Natural killer cell treated with Interleukin-12 subunit alpha and Interleukin-12 subunit beta and Interleukin-15 and Interleukin-18, amount 100 ng/mL, for 72 hours (primary cell): ENCODE data around the gene EPB41L5. TPM values are rescaled to one million over a fixed set of nuclear protein-coding genes. Genes with fewer than 3 reads are reported as not detected.
"Not testable (repeated sequence)": the region's sequence is repeated elsewhere in the genome, so short reads cannot be mapped to it uniquely, and the experiment has no call there.

Experiments used
- ATAC-seq, 2 donors: fragments of 150-1000 bp; cut with Tn5 transposase in 1 of 2; sonication (Bioruptor Pico), chemical (Tn5 transposase) in 1 of 2; 2 replicates each; pipeline ENCODE4 v1.10.0; 2021
- DNase-seq: peaks from one replicate; pipeline ENCODE4 v3.0.0; 2022; ENCODE audit warnings: low spot score
- H3K27ac Mint-ChIP-seq, 2 donors: 1 replicate in 1 of 2; 2 replicates in 1 of 2; pipeline ENCODE4 v1.8.0; 2022; ENCODE audit warnings: mixed read lengths in 2 of 2, mild to moderate bottlenecking in 1 of 2, moderate library complexity in 1 of 2
- H3K27me3 Mint-ChIP-seq, 2 donors: 1 replicate in 1 of 2; 2 replicates in 1 of 2; pipeline ENCODE4 v1.8.0; 2022; ENCODE audit warnings: mixed read lengths in 2 of 2
- H3K36me3 Mint-ChIP-seq: one replicate; pipeline ENCODE4 v1.8.0; 2022; ENCODE audit warnings: mixed read lengths
- H3K4me1 Mint-ChIP-seq, 2 donors: 1 replicate in 1 of 2; 2 replicates in 1 of 2; pipeline ENCODE4 v1.8.0; 2022; ENCODE audit warnings: low read depth in 2 of 2, mixed read lengths in 2 of 2, mild to moderate bottlenecking in 1 of 2
- H3K4me3 Mint-ChIP-seq: one replicate; pipeline ENCODE4 v1.8.0; 2022; ENCODE audit warnings: mixed read lengths
- H3K9me3 Mint-ChIP-seq: 2 replicates; pipeline ENCODE4 v1.8.0; 2022; ENCODE audit warnings: mixed read lengths
- total RNA-seq, 2 donors: library from RNA; stranded (reverse); gene quantifications; one replicate each; pipeline ENCODE4 v1.2.3, GENCODE V29; 2022

Gene EPB41L5
- total RNA-seq, result 1 to 10 TPM; 4.2 to 9.1 TPM

DNA sequence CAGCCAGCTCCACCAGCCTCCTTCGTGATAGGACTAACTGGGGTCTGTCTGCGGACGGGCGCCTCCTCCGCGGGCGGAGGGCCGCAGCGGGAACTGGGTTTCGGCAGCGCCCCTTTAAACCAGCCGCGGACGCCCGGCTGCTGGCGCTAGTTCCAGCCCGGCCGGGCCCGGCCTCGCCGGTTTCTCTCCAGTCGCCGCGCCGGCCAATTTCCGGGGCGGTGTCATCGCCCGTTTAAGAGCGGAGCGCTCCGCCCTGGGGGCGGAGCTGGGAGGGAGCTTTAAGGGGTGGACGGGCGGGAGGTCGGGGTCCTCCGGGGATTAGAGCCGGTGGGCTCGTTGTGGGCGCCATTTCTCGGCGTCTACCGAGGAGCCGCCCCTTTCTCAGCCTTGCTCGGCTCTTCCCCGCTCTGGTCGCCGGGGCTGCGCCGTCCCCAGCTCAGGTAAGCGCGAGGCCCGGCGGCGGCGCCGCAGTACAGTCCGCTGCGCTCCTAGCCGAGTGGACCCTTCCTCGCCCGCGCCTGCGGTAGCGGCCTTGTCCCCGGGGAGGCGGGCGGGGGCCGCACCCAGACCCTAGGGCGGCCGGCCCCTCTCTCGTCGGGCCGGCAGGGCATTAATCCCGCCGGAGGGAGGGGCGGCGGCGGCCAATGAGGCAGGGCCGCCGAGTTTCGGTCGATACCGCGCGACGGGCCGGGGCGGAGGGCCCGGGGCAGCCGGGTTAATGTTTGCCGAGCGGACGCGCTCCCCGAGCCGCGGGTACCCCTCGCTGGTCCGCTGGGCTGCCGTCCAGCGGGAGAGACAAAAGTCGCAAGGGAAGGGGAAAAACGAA is at the start of gene EPB41L5:
Gene EPB41L5, plus strand, starts transcription at position 307 of the 826 bp plus-strand sequence. CDS start 6,008 bp downstream, outside the sequence.
- H3K4me3 Mint-ChIP-seq, result peak within 1 kb of the TSS; percentile 78
- DNase-seq (peak; percentile 91), ATAC-seq (peak; percentile 98)
- peaks cover 0 to 9% of the 10 kb centered on the region in 2 donors for H3K27me3 Mint-ChIP-seq
- H3K4me1 Mint-ChIP-seq, result peaks cover 14 to 22% of the 10 kb centered on the region in 2 donors
- no peaks in the 10 kb centered on the region for H3K9me3 Mint-ChIP-seq
- peak within 1 kb of the TSS; percentile 29 to 92 for H3K27ac Mint-ChIP-seq
- H3K36me3 Mint-ChIP-seq, result no peaks in the 10 kb centered on the region

- H3K36me3 Mint-ChIP-seq, result peaks cover 5% of the 10 kb centered on the region
- no peaks in the 10 kb centered on the region for H3K9me3 Mint-ChIP-seq
- H3K4me3 Mint-ChIP-seq, result no peak overlapping the region
- no peak for ATAC-seq
- H3K4me1 Mint-ChIP-seq, result peaks cover 16 to 23% of the 10 kb centered on the region in 2 donors
- peak overlapping the region; percentile 40 to 88 for H3K27ac Mint-ChIP-seq
- H3K27me3 Mint-ChIP-seq, result no peaks in the 10 kb centered on the region
- DNase-seq, result no peak
Observed at GRCh38 chr2:119981896-119982295, 31.0 kb upstream of the EPB41L5 start.

DNA sequence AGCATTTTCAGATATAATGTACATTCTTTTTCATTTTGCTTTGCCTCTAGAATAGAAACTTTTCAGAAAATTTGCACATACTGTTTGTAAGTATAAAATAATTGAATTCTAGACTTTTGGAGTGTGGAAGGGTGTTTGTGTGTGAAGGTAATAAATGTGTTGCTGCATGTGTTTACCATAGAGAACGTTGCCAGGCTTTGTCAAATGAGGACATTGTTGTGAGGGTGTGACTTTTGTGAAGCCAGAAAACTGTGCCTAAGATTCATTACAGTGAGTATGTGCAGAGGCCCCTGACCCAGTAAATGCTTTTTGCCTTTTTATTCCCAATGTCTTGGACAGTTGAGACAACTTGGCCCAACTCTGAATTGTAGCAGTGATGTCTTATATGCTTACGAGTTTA is 30.4 kb upstream of the EPB41L5 start:
- DNase-seq, result no peak
- Mint-ChIP-seq H3K36me3 (no peaks in the 10 kb centered on the region), H3K27ac (peak overlapping the region; percentile 40 to 88), H3K4me1 (peaks cover 16 to 23% of the 10 kb centered on the region in 2 donors), H3K27me3 (no peaks in the 10 kb centered on the region), H3K4me3 (no peak overlapping the region), H3K9me3 (no peaks in the 10 kb centered on the region)
- ATAC-seq, result no peak

GRCh38 chr2:119983108-119983507 is 29.8 kb upstream of the EPB41L5 start:
- ATAC-seq, result no peak
- Mint-ChIP-seq H3K36me3 (no peaks in the 10 kb centered on the region), H3K4me1 (peaks cover 16 to 23% of the 10 kb centered on the region in 2 donors), H3K9me3 (no peaks in the 10 kb centered on the region), H3K4me3 (no peak overlapping the region), H3K27me3 (no peaks in the 10 kb centered on the region), H3K27ac (peak overlapping the region; percentile 40 to 88)
- no peak for DNase-seq

- Mint-ChIP-seq H3K9me3 (no peaks in the 10 kb centered on the region), H3K27ac (no peak overlapping the region), H3K27me3 (peaks cover 0 to 3% of the 10 kb centered on the region in 2 donors), H3K36me3 (no peaks in the 10 kb centered on the region), H3K4me3 (no peak overlapping the region), H3K4me1 (no peaks in the 10 kb centered on the region)
- DNase-seq, result no peak
- no peak for ATAC-seq
Observed at GRCh38 chr2:119996148-119996547, 16.7 kb upstream of the EPB41L5 start.

DNA sequence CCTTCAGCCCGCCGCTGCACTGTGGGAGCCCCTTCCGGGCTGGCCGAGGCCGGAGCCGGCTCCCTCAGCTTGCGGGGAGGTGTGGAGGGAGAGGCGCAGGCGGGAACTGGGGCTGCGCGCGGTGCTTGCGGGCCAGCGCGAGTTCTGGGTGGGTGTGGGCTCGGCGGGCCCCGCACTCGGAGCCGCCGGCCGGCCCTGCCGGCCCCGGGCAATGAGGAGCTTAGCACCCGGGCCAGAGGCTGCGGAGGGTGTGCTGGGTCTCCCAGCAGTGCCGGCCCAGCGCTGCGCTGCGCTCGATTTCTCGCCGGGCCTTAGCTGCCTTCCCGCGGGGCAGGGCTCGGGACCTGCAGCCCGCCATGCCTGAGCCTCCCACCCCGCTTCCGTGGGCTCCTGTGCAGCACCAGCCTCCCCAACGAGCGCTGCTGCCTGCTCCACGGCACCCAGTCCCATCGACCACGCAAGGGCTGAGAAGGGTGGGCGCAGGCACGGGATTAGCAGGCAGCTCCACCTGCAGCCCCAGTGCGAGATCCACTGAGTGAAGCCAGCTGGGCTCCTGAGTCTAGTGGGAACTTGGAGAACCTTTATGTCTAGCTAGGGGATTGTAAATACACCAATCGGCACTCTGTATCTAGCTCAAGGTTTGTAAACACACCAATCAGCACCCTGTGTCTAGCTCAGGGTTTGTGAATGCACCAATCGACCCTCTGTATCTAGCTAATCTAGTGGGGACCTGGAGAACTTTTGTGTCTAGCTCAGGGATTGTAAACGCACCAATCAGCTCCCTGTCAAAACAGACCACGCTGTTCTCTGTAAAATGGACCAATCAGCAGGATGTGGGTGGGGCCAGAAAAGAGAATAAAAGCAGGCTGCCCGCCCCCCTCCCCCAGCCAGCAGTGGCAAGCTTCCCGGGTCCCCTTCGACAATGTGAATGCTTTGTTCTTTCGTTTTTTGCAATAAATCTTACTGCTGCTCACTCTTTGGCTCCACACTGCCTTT is 15.7 kb upstream of the EPB41L5 start:
- H3K4me1 Mint-ChIP-seq, H3K27ac Mint-ChIP-seq, H3K27me3 Mint-ChIP-seq, H3K36me3 Mint-ChIP-seq, ATAC-seq, H3K4me3 Mint-ChIP-seq, H3K9me3 Mint-ChIP-seq, DNase-seq: not testable (repeated sequence)

DNA sequence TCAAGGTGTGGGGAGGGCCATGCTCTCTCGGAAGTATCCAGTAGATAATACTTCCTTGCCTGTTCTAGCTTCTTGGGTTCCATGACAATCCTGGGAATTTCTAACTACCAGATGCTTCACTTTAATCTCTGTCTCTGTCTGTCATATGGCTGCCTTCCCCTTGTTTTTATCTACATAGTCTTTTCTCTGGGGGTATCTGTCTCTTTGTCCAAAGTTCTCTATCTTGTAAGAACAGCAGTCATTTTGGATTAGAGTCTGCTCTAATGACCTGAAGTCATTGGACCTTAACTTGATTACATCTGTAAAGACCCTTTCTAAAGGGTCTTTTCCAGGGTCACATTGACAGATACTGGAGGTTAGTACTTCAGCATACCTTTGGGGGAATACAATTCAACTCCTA is 11.4 kb upstream of the EPB41L5 start:
- DNase-seq, result no peak
- H3K27ac Mint-ChIP-seq, result no peak overlapping the region
- no peak for ATAC-seq
- H3K4me1 Mint-ChIP-seq, result peaks cover 0 to under 1% of the 10 kb centered on the region in 2 donors
- no peaks in the 10 kb centered on the region for H3K9me3 Mint-ChIP-seq
- peaks cover 0 to 5% of the 10 kb centered on the region in 2 donors for H3K27me3 Mint-ChIP-seq
- no peaks in the 10 kb centered on the region for H3K36me3 Mint-ChIP-seq
- H3K4me3 Mint-ChIP-seq, result no peak overlapping the region

GRCh38 chr2:120004254-120004653 is 8.6 kb upstream of the EPB41L5 start:
- H3K9me3 Mint-ChIP-seq, result no peaks in the 10 kb centered on the region
- peaks cover 0 to 6% of the 10 kb centered on the region in 2 donors for H3K4me1 Mint-ChIP-seq
- H3K27me3 Mint-ChIP-seq, result peaks cover 0 to 5% of the 10 kb centered on the region in 2 donors
- H3K4me3 Mint-ChIP-seq, result no peak overlapping the region
- ATAC-seq, result no peak
- no peak for DNase-seq
- H3K36me3 Mint-ChIP-seq, result no peaks in the 10 kb centered on the region
- no peak overlapping the region for H3K27ac Mint-ChIP-seq

- no peaks in the 10 kb centered on the region for H3K36me3 Mint-ChIP-seq
- DNase-seq (no peak), ATAC-seq (no peak)
- H3K27me3 Mint-ChIP-seq, result peaks cover 0 to 4% of the 10 kb centered on the region in 2 donors
- H3K4me1 Mint-ChIP-seq, result peaks cover 0 to 6% of the 10 kb centered on the region in 2 donors
- no peaks in the 10 kb centered on the region for H3K9me3 Mint-ChIP-seq
- H3K4me3 Mint-ChIP-seq, result no peak overlapping the region
- no peak overlapping the region for H3K27ac Mint-ChIP-seq
Observed at GRCh38 chr2:120005834-120006521, 6.9 kb upstream of the EPB41L5 start.

DNA sequence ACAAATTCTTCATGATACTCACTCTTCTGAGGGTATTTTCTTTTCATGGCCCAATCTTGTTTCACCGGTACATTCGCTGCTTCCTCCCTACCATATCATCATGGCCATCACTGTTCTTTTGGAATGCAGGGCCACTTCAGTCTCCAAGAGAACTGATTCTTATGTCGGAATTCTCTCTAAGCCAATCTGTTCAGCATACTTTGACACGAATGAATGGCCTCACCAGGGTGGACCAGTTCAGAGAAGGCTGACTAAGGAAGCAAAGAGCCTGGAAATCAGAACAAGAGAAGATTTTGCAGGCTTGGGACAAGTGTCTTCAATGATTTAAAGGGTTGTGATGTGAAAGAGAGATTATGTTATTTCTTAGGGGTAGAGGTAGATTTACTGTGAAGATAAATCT is 5.0 kb upstream of the EPB41L5 start:
- Mint-ChIP-seq H3K4me1 (peaks cover 6 to 17% of the 10 kb centered on the region in 2 donors), H3K27ac (no peak overlapping the region), H3K27me3 (no peaks in the 10 kb centered on the region), H3K4me3 (no peak overlapping the region), H3K9me3 (no peaks in the 10 kb centered on the region), H3K36me3 (no peaks in the 10 kb centered on the region)
- DNase-seq, result no peak
- no peak for ATAC-seq

GRCh38 chr2:120012363-120012762 is 514 bp upstream of the EPB41L5 start:
- H3K27me3 Mint-ChIP-seq, result peaks cover 0 to 9% of the 10 kb centered on the region in 2 donors
- ATAC-seq (no peak), DNase-seq (no peak)
- H3K27ac Mint-ChIP-seq, result peak overlapping the region; percentile 29 to 92
- H3K4me1 Mint-ChIP-seq, result peaks cover 14 to 25% of the 10 kb centered on the region in 2 donors
- H3K4me3 Mint-ChIP-seq, result peak overlapping the region; percentile 77
- H3K9me3 Mint-ChIP-seq, result no peaks in the 10 kb centered on the region
- no peaks in the 10 kb centered on the region for H3K36me3 Mint-ChIP-seq

GRCh38 chr2:120013597-120014223 is 833 bp downstream of the EPB41L5 start:
- DNase-seq (no peak), ATAC-seq (no peak)
- H3K4me1 Mint-ChIP-seq, result peaks cover 14 to 22% of the 10 kb centered on the region in 2 donors
- no peak overlapping the region for H3K27ac Mint-ChIP-seq
- peaks cover 0 to 9% of the 10 kb centered on the region in 2 donors for H3K27me3 Mint-ChIP-seq
- peak overlapping the region; percentile 78 for H3K4me3 Mint-ChIP-seq
- H3K36me3 Mint-ChIP-seq, result no peaks in the 10 kb centered on the region
- no peaks in the 10 kb centered on the region for H3K9me3 Mint-ChIP-seq
